GM12873 (cell line): ENCODE measurements around the gene RAD51B.

Experiments used
- CTCF ChIP-seq: IDR thresholded peaks from 2 replicates; pipeline ENCODE4 v1.5.1; 2012; ENCODE audit warnings: low read depth, mild to moderate bottlenecking, moderate library complexity, low read length, control low read depth; ENCODE audit not compliant: insufficient read depth; ENCODE audit errors: missing control alignments

RAD51B gene

GRCh38 chr14:68293404-68293803, 473.8 kb downstream of the RAD51B start:
- no peak for TF ChIP-seq CTCF

GRCh38 chr14:68295316-68295816, 475.8 kb downstream of the RAD51B start:
- no peak for TF ChIP-seq CTCF

- no peak for TF ChIP-seq CTCF
These were observed 477.5 kb downstream of the RAD51B start for GRCh38 chr14:68297039-68297438.

GRCh38 chr14:68297876-68298468, 478.4 kb downstream of the RAD51B start:
- TF ChIP-seq CTCF: no peak

- no peak for TF ChIP-seq CTCF
These were observed 481.0 kb downstream of the RAD51B start for GRCh38 chr14:68300608-68301007.

GRCh38 chr14:68301219-68301618, 481.6 kb downstream of the RAD51B start:
- TF ChIP-seq CTCF: no peak

GRCh38 chr14:68305738-68306137, 486.2 kb downstream of the RAD51B start:
- no peak for TF ChIP-seq CTCF
